Breast epithelium (tissue), 3 donors: ENCODE data around the gene ADCY1.

ENCODE experiments used
- CTCF ChIP-seq, 3 donors: fragments of 450-650 bp; IDR thresholded peaks; one replicate each; pipeline ENCODE4 v1.5.1; 2016 to 2017; ENCODE audit warnings: antibody characterized with exemption in 3 of 3, mild to moderate bottlenecking in 3 of 3, moderate library complexity in 3 of 3
- POLR2AphosphoS5 ChIP-seq, 3 donors: sonication (generic); formaldehyde crosslinking; IDR thresholded peaks; one replicate each; pipeline ENCODE4 v1.6.1; 2017; ENCODE audit warnings: antibody characterized with exemption in 3 of 3

- TF ChIP-seq CTCF (IDR thresholded peaks at IDR 0.05) (no peak), POLR2AphosphoS5 (IDR thresholded peaks at IDR 0.05) (no peak)
These were observed 103.2 kb downstream of the ADCY1 start for GRCh38 chr7:45677311-45677900.
